ENCODE results near the gene NFE2.

DNA sequence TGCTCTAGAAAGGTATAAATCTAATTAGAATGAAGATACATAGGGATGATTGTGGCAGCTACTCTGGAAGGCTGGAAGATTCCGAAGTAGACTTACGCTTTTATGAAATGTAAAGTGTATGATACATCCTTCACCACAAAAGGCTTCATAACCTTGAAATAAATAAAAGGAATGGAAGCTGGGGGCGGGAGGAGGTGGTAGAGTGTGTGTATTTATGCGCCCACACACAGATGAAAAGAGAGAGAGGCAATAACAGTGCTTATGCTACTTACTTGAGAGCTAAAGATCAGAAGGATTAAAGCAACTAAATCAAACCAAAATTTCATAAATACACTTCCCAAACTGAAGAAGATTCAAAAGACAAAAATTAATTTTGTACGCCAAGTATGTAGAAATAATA lies 51.3 kb downstream of the NFE2 start:
- TF ChIP-seq, protein P1, sequence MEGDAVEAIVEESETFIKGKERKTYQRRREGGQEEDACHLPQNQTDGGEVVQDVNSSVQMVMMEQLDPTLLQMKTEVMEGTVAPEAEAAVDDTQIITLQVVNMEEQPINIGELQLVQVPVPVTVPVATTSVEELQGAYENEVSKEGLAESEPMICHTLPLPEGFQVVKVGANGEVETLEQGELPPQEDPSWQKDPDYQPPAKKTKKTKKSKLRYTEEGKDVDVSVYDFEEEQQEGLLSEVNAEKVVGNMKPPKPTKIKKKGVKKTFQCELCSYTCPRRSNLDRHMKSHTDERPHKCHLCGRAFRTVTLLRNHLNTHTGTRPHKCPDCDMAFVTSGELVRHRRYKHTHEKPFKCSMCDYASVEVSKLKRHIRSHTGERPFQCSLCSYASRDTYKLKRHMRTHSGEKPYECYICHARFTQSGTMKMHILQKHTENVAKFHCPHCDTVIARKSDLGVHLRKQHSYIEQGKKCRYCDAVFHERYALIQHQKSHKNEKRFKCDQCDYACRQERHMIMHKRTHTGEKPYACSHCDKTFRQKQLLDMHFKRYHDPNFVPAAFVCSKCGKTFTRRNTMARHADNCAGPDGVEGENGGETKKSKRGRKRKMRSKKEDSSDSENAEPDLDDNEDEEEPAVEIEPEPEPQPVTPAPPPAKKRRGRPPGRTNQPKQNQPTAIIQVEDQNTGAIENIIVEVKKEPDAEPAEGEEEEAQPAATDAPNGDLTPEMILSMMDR (IDR thresholded peaks at IDR 0.05), result no peak
- TF ChIP-seq POLR2A (IDR thresholded peaks at IDR 0.05) (no peak), EP300 (IDR thresholded peaks at IDR 0.05) (no peak), POLR2AphosphoS5 (IDR thresholded peaks at IDR 0.05) (no peak)
